HG02870 (cell line): ENCODE data around the gene FUT7.
"Not testable (repeated sequence)": the region's sequence is repeated elsewhere in the genome, so short reads cannot be mapped to it uniquely, and the experiment has no call there.

Experiments used
- ATAC-seq: cut with Tn5 transposase; IDR thresholded peaks from one replicate; pipeline ENCODE4 v1.9.1; 2021; ENCODE audit warnings: mild to moderate bottlenecking, moderate library complexity; ENCODE audit not compliant: unreplicated experiment

FUT7 gene

DNA sequence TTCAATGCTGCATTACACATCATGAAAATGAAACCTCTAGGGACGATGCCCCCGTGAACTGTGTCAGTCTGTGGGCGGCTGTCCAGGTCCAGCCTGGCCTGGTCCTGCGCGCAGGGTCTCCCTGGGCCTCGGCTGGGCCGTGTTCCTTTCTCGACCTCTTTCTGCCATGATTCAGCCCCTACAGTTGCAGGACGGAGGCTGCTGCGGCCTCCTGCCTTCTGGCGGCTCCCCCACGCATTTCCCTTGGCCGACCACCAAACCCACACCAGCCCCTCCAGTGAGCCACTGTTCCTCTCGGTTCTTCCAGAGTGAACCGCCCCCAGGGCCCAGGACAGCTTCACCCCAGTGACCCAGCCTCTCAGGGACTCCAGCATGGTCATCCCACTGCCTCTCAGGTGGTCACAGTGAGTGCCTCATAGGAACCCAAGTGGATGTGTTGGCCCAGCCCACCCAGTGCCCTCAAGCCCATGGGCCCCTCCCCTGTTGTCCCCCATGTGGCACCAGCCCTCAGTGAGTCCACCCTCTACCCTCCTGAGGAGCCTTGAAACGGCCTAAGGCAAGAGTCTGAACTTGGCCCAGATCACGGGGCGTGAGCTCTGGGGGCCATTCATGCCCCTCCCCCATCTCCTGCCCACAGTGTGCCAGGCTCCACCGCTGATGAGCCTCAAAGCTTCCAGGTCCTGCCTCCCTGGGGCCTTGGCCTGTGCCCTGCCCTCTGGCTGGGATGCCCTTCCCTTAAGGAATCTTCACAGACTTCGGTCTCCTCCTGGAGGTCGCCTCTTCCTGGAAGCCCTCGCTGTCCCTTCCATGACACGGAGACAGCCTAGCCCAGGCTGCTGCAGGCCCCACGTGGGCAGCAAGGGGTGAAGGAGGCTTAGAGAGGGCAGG lies 25.5 kb downstream of the FUT7 start:
- no peak for ATAC-seq

DNA sequence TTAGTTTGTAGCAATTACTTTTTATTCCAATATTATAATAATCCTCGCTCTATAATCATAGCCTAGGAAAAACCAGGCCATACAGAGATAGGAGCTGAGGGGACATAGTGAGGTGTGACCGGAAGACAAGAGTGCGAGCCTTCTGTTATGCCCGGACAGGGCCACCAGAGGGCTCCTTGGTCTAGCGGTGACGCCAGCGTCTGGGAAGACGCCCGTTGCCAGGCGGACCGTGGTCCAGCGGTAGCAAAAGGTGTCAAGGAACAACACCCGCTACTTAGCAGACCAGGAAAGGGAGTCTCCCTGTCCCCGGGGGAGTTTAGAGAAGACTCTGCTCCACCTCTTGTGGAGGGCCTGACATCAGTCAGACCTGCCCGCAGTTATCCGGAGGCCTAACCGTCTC lies 27.6 kb downstream of the FUT7 start:
- not testable (repeated sequence) for ATAC-seq

GRCh38 chr9:137002646-137003041 lies 29.2 kb downstream of the FUT7 start:
- ATAC-seq: no peak

- no peak for ATAC-seq
These were observed 29.8 kb downstream of the FUT7 start for GRCh38 chr9:137001857-137002645.

DNA sequence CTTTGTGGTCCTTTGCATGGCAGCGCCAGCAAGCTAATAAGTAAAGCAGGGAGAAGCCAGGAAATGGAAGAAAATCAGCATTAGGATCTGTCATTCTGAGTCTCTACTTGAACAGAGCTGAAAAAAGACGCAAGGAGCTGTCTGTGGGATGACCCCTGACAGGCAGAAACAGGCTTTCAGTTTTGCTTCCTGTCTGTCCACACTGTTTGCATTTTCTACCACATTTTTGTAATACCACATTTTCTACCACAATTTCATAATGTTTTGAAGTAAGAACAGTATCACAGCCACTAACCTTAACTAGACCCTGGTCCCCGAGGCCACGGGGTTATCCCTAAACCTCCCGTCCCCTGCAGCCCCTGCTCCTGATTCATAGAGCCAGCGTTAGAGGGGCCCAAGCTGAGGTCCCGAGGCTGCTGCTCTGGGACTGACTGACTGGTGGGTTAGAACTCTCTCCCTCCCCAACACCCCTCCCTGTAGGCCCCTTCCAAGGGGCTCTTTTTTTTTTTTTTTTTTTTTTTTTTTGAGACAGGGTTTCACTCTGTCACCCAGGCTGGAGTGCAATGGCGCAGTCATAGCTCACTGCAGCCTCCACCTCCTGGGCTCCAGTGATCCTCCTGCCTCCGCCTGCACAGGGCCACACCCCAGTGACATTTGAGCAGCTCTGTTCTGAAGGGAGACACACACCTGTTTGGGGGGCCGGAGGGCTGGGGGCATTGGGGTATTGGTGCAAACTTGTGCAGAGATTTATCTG lies 31.5 kb downstream of the FUT7 start:
- peak; percentile 78 for ATAC-seq

- ATAC-seq: no peak
These were observed 34.1 kb downstream of the FUT7 start for GRCh38 chr9:136997830-136998234.

GRCh38 chr9:136997371-136997770 lies 34.5 kb downstream of the FUT7 start:
- no peak for ATAC-seq

- no peak for ATAC-seq
These were observed 35.3 kb downstream of the FUT7 start, which contains the start of gene CLIC3 for GRCh38 chr9:136996361-136997292. Gene CLIC3 (minus strand): TSS chr9:136996568. CDS start chr9:136996543, 25 bp downstream.

GRCh38 chr9:136995772-136996311 lies 36.0 kb downstream of the FUT7 start:
- ATAC-seq: no peak

GRCh38 chr9:136995362-136995761 lies 36.5 kb downstream of the FUT7 start:
- ATAC-seq: no peak

GRCh38 chr9:136994888-136995230 lies 37.0 kb downstream of the FUT7 start:
- ATAC-seq: no peak

DNA sequence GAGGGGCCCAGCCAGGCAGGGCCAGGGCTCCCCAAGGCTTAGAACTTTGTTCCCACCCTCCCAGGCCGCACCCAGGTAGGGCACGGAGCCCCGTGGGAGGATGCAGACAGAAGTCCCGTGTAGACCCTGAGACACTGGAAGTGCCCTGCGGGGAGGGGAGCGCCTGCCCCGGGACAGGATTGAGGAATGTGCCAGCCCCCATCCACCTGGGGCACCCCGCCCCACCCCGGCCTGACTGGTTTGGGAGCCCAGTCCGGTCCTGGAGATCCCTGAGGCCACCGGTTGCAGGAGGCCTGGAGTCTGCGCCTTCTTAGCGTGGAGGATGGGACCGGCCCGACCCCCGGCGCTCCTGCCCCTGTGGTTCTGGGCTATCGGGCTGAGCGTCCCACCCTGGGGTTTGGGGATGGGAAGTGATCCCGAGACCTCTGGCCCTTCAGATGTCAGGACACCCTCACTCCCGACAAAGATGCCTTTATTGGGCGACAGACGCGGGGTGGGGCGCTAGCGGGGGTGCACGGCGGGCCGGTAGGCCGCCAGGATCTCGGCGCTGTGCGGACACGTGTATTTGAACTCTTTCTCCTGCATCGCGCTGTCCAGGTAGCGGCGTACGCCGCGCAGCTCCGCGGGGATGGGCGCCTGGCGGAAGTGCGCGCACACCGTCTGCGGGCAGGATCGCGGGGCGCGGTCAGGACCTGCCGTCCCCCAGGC lies 37.6 kb downstream of the FUT7 start:
- ATAC-seq: no peak

DNA sequence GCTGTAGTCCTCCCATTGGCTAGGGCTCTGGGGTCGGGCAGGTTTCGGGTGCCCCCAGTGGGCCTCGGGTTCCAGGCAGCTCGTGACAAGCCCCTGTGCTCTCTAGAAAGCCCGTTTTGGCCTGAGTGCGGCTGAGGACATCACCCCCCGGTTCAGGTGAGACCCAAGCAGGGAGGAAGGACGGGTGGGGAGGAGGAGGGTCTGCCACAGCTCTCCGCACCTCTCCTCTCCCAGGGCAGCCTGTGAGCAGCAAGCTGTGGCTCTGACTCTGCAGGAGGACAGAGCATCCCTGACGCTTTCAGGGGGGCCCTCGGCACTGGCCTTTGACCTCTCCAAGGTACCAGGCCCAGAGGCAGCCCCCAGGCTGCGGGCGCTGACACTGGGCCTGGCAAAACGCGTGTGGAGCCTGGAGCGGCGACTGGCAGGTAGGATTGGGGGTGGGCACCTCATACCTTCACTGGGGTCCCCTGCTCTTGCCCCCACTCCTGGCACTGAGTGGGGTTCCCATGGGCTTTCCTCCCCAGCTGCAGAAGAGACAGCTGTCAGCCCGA lies 39.0 kb downstream of the FUT7 start:
- ATAC-seq: no peak

GRCh38 chr9:136991993-136992818 lies 39.7 kb downstream of the FUT7 start, which contains the start of gene PAXX:
Gene PAXX (plus strand): TSS chr9:136992422. CDS start chr9:136992444, 22 bp downstream.
- no peak for ATAC-seq

- ATAC-seq: no peak
These were observed 41.5 kb downstream of the FUT7 start for GRCh38 chr9:136990242-136990911.

DNA sequence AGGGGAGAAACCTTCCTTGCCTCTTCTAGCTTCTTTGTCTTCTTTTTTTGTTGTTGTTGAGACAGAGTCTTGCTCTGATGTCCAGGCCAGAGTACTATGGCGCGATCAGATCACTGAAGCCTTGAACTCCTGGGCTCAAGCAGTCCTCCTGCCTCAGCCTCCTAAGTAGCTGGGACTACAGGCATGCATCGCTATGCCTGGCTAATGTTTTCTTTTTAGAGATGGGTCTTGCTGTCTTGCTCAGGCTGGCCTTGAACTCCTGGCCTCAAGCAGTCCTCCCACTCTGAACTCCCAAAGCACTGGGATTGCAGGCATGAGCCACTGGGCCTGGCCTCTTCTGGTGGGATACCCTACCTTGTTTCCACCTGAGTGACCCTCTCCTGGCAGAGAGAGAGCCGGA lies 43.0 kb downstream of the FUT7 start:
- no peak for ATAC-seq

DNA sequence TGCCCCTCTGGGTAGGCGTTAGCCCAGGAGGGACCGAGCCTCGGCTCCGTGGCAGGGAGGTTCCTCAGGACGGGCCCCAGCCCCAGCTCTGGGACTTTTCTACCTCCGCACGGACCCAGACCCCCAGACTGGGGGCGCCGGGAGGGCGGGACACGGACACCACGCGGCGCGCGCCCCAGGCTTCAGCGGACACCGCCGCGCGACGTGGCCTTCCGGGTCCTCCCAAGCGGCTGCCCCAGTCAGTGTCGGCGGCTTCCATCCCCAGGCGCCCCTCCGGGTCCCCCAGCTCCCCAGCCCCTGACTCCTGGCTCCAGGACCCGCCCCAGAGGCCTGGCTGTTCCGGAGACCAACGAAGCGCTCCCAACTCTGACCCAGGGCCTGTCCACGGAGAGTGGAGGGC lies 46.0 kb downstream of the FUT7 start:
- ATAC-seq: no peak
